ENCODE results near the gene NCBP2L.

GRCh38 chrX:107805179-107805578, 27.6 kb downstream of the NCBP2L start:
- TF ChIP-seq CTCF (IDR thresholded peaks at IDR 0.05) (no peak), POLR2AphosphoS5 (IDR thresholded peaks at IDR 0.05) (no peak), EP300 (IDR thresholded peaks at IDR 0.05; ENCODE audit: low read depth) (no peak), POLR2A (IDR thresholded peaks at IDR 0.05) (no peak)
